ENCODE measurements around the gene APOB. TPM values are rescaled to one million over a fixed set of nuclear protein-coding genes. Genes with fewer than 3 reads are reported as not detected.

Gene APOB
- total and polyA plus RNA-seq, 2 of the 13 experiments (the other 11 are each of a cell fraction or from before 2014, with no cell fraction given): 1,569 to 2,515 TPM

DNA sequence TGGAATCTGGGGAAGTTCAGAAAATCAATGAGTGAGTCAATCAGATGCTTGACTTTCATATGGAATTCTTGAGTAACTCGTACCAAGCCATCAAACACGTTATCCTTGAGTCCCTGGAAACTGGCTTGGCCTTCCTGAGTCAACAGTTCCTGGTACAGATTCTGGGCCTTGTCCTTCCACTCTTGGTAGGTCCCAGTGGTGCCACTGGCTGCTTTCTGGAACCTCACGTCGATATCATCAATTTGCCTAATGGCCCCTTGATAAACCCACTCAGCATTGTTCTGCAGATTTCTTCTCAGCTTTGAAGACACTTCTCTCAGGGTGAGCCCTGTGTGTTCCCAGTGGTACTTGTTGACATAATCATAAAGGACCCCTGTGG lies 41.1 kb downstream of the APOB start (continued):
- TF ChIP-seq, protein P1, sequence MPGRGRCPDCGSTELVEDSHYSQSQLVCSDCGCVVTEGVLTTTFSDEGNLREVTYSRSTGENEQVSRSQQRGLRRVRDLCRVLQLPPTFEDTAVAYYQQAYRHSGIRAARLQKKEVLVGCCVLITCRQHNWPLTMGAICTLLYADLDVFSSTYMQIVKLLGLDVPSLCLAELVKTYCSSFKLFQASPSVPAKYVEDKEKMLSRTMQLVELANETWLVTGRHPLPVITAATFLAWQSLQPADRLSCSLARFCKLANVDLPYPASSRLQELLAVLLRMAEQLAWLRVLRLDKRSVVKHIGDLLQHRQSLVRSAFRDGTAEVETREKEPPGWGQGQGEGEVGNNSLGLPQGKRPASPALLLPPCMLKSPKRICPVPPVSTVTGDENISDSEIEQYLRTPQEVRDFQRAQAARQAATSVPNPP (CRISPR knock-in tag; IDR thresholded peaks at IDR 0.05): peak; percentile 94; the same call in 1 of the 2 replicates
- TF ChIP-seq, protein P2, sequence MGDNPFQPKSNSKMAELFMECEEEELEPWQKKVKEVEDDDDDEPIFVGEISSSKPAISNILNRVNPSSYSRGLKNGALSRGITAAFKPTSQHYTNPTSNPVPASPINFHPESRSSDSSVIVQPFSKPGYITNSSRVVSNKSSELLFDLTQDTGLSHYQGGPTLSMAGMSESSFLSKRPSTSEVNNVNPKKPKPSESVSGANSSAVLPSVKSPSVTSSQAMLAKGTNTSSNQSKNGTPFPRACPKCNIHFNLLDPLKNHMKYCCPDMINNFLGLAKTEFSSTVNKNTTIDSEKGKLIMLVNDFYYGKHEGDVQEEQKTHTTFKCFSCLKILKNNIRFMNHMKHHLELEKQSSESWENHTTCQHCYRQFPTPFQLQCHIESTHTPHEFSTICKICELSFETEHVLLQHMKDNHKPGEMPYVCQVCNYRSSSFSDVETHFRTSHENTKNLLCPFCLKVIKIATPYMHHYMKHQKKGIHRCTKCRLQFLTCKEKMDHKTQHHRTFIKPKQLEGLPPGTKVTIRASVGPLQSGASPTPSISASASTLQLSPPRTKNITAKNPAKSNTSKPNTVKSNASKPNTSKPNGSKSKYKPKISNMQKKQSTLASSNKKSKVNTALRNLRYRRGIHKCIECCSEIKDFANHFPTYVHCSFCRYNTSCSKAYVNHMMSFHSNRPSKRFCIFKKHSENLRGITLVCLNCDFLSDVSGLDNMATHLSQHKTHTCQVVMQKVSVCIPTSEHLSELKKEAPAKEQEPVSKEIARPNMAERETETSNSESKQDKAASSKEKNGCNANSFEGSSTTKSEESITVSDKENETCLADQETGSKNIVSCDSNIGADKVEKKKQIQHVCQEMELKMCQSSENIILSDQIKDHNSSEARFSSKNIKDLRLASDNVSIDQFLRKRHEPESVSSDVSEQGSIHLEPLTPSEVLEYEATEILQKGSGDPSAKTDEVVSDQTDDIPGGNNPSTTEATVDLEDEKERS (CRISPR knock-in tag; IDR thresholded peaks at IDR 0.05): no peak
- TF ChIP-seq MIER2 (CRISPR knock-in tag; IDR thresholded peaks at IDR 0.05): 0 out of 2 replicates have a peak, but pooled peaks have one; percentile 19
- no peak for TF ChIP-seq ZNF317 (CRISPR knock-in tag; IDR thresholded peaks at IDR 0.05)
- peak; percentile 65; the same call in 1 of the 2 replicates for TF ChIP-seq CCDC6 (CRISPR knock-in tag; IDR thresholded peaks at IDR 0.05)
- TF ChIP-seq, protein P3, sequence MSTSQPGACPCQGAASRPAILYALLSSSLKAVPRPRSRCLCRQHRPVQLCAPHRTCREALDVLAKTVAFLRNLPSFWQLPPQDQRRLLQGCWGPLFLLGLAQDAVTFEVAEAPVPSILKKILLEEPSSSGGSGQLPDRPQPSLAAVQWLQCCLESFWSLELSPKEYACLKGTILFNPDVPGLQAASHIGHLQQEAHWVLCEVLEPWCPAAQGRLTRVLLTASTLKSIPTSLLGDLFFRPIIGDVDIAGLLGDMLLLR (CRISPR knock-in tag; IDR thresholded peaks at IDR 0.05): no peak
- TF ChIP-seq, protein P4, sequence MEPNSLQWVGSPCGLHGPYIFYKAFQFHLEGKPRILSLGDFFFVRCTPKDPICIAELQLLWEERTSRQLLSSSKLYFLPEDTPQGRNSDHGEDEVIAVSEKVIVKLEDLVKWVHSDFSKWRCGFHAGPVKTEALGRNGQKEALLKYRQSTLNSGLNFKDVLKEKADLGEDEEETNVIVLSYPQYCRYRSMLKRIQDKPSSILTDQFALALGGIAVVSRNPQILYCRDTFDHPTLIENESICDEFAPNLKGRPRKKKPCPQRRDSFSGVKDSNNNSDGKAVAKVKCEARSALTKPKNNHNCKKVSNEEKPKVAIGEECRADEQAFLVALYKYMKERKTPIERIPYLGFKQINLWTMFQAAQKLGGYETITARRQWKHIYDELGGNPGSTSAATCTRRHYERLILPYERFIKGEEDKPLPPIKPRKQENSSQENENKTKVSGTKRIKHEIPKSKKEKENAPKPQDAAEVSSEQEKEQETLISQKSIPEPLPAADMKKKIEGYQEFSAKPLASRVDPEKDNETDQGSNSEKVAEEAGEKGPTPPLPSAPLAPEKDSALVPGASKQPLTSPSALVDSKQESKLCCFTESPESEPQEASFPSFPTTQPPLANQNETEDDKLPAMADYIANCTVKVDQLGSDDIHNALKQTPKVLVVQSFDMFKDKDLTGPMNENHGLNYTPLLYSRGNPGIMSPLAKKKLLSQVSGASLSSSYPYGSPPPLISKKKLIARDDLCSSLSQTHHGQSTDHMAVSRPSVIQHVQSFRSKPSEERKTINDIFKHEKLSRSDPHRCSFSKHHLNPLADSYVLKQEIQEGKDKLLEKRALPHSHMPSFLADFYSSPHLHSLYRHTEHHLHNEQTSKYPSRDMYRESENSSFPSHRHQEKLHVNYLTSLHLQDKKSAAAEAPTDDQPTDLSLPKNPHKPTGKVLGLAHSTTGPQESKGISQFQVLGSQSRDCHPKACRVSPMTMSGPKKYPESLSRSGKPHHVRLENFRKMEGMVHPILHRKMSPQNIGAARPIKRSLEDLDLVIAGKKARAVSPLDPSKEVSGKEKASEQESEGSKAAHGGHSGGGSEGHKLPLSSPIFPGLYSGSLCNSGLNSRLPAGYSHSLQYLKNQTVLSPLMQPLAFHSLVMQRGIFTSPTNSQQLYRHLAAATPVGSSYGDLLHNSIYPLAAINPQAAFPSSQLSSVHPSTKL (CRISPR knock-in tag; IDR thresholded peaks at IDR 0.05): no peak
- no peak; the same call in 1 of the 2 replicates for TF ChIP-seq ELF4 (CRISPR knock-in tag; IDR thresholded peaks at IDR 0.05; ENCODE audit: borderline replicate concordance)
- TF ChIP-seq POLR2A (IDR thresholded peaks at IDR 0.05; ENCODE audit: insufficient read depth in 1 of 2, low read depth in 2 of 2, low read length in 2 of 2): peak; percentile 65 to 84
- TF ChIP-seq NFRKB (IDR thresholded peaks at IDR 0.05): no peak
- TF ChIP-seq U2AF2 (IDR thresholded peaks at IDR 0.05; ENCODE audit: low read depth, low read length): no peak
- TF ChIP-seq ZNF557 (CRISPR knock-in tag; IDR thresholded peaks at IDR 0.05): 0 out of 2 replicates have a peak, but pooled peaks have one; percentile 55
- peak; percentile 96 for TF ChIP-seq PAF1 (CRISPR knock-in tag; IDR thresholded peaks at IDR 0.05)
- TF ChIP-seq KLF16 (CRISPR knock-in tag; IDR thresholded peaks at IDR 0.05): peak in 1 of 2 experiments; percentile 44; a peak in 1 of 4 replicates
- no peak; the same call in none of the 2 replicates for TF ChIP-seq MBD4 (IDR thresholded peaks at IDR 0.05; ENCODE audit: borderline replicate concordance, low read length)
- TF ChIP-seq ZNF652 (CRISPR knock-in tag; IDR thresholded peaks at IDR 0.05; ENCODE audit: borderline replicate concordance, low read depth): no peak
- TF ChIP-seq ONECUT2 (CRISPR knock-in tag; IDR thresholded peaks at IDR 0.05): peak; percentile 47; the same call in 1 of the 2 replicates
- no peak for TF ChIP-seq RXRB (CRISPR knock-in tag; IDR thresholded peaks at IDR 0.05; ENCODE audit: borderline replicate concordance)
- TF ChIP-seq TEAD2 (CRISPR knock-in tag; IDR thresholded peaks at IDR 0.05): no peak
- no peak for TF ChIP-seq PHF8 (CRISPR knock-in tag; IDR thresholded peaks at IDR 0.05)
- TF ChIP-seq, protein P5, sequence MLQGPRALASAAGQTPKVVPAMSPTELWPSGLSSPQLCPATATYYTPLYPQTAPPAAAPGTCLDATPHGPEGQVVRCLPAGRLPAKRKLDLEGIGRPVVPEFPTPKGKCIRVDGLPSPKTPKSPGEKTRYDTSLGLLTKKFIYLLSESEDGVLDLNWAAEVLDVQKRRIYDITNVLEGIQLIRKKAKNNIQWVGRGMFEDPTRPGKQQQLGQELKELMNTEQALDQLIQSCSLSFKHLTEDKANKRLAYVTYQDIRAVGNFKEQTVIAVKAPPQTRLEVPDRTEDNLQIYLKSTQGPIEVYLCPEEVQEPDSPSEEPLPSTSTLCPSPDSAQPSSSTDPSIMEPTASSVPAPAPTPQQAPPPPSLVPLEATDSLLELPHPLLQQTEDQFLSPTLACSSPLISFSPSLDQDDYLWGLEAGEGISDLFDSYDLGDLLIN (CRISPR knock-in tag; IDR thresholded peaks at IDR 0.05; ENCODE audit: borderline replicate concordance): no peak
- TF ChIP-seq HES4 (CRISPR knock-in tag; IDR thresholded peaks at IDR 0.05; ENCODE audit: borderline replicate concordance): no peak
- peak; percentile 51 for TF ChIP-seq SALL1 (CRISPR knock-in tag; IDR thresholded peaks at IDR 0.05)

Measured in HepG2 (cell line).